Left lung (tissue), 10 donors: ENCODE data around the gene SOST. TPM values are rescaled to one million over a fixed set of nuclear protein-coding genes. Genes with fewer than 3 reads are reported as not detected.

ENCODE experiments used
- ATAC-seq: fragments of 200-7000 bp; cut with Tn5 transposase; one replicate; pipeline ENCODE4 v1.9.1; 2020; ENCODE audit warnings: moderate library complexity
- DNase-seq, 4 donors: peaks; one replicate each; pipeline ENCODE4 v3.0.0-alpha.2; 2013 to 2020
- H3K27ac ChIP-seq, 2 donors: fragments of 200-600 bp; sonication (generic) in 1 of 2; one replicate each; pipeline versions ENCODE4 v1.5.0 to v1.8.0; 2020 to 2021
- H3K27me3 ChIP-seq, 2 donors: fragments of 200-600 bp; sonication (generic) in 1 of 2; one replicate each; pipeline versions ENCODE4 v1.5.0 to v1.8.0; 2020 to 2021
- H3K36me3 ChIP-seq, 2 donors: fragments of 200-600 bp; sonication (generic) in 1 of 2; one replicate each; pipeline versions ENCODE4 v1.5.0 to v1.8.0; 2020 to 2021
- H3K4me1 ChIP-seq, 2 donors: fragments of 200-600 bp; one replicate each; pipeline ENCODE4 v1.8.0; 2021
- H3K4me3 ChIP-seq, 2 donors: fragments of 200-600 bp; sonication (generic) in 1 of 2; one replicate each; pipeline versions ENCODE4 v1.5.0 to v1.8.0; 2020 to 2021; ENCODE audit warnings: mild to moderate bottlenecking in 1 of 2
- H3K9me3 ChIP-seq, 2 donors: fragments of 200-600 bp; sonication (generic) in 1 of 2; one replicate each; pipeline versions ENCODE4 v1.5.0 to v1.8.0; 2020 to 2021
- CTCF ChIP-seq, 2 donors: fragments of 200-600 bp; sonication (generic) in 1 of 2; IDR thresholded peaks; one replicate each; pipeline versions ENCODE4 v1.5.0 to v1.8.0; 2021; ENCODE audit warnings: antibody characterized with exemption in 2 of 2
- intact Hi-C, 2 donors: fragments of 100-400 bp; cut with DNase I; formaldehyde crosslinking; loops; one replicate each; pipeline versions ENCODE4 v1.11.2 to v1.14.2; 2022
- polyA plus RNA-seq, 6 donors: library from polyadenylated mRNA; unstranded; fragments of 120-200 nt; gene quantifications; one replicate each; pipeline ENCODE4 v1.2.1, GENCODE V29; 2013; ENCODE audit not compliant: insufficient read length in 6 of 6
- total RNA-seq, 2 donors: library from RNA; stranded (reverse); fragmentation: NEBNext Ultra II Directional; extraction: Animal tissue kit (Norgen Biotek cat#: 25700); gene quantifications; one replicate each; pipeline ENCODE4 v1.2.1, GENCODE V29; 2021
- donor health status: DM: no; HTN: yes; CAD: no.
- donor health status: DM: no; HTN: no; CAD: no.

The SOST gene
- total and polyA plus RNA-seq, 8 donors, result 0.11 to 0.66 (median 0.14) TPM; not detected in 3

GRCh38 chr17:43778337-43779144 lies 19.9 kb upstream of the SOST start, which contains the start of gene DUSP3:
DUSP3 (minus strand) TSS chr17:43778977; CDS start chr17:43778924, 53 bp downstream.
- no peaks in the 10 kb centered on the region for H3K27me3 ChIP-seq
- H3K27ac ChIP-seq, result peak within 1 kb of the TSS; percentile 99
- ATAC-seq, result peak; percentile 95
- intact Hi-C loops, result no loop called here
- H3K4me1 ChIP-seq, result peaks cover 17 to 60% of the 10 kb centered on the region in 2 donors
- H3K9me3 ChIP-seq, result no peaks in the 10 kb centered on the region
- no peak for TF ChIP-seq CTCF (IDR thresholded peaks at IDR 0.05)
- peak; percentile 86 to 98 (median 96) for DNase-seq
- peak within 1 kb of the TSS; percentile 91 to 96 for H3K4me3 ChIP-seq
- H3K36me3 ChIP-seq, result peaks cover 0 to 26% of the 10 kb centered on the region in 2 donors

GRCh38 chr17:43774304-43775250 lies 16.0 kb upstream of the SOST start:
- TF ChIP-seq CTCF (IDR thresholded peaks at IDR 0.05), result no peak
- Histone ChIP-seq H3K4me3 (no peak overlapping the region), H3K9me3 (no peaks in the 10 kb centered on the region), H3K36me3 (peaks cover 0 to 65% of the 10 kb centered on the region in 2 donors), H3K4me1 (peaks cover 17 to 81% of the 10 kb centered on the region in 2 donors), H3K27me3 (no peaks in the 10 kb centered on the region), H3K27ac (peak overlapping the region in 1 of 2 donors; percentile 81)
- DNase-seq, result no peak
- intact Hi-C loops, result no loop called here
- no peak for ATAC-seq

GRCh38 chr17:43772877-43773648 lies 14.5 kb upstream of the SOST start:
- peaks cover 23 to 91% of the 10 kb centered on the region in 2 donors for H3K4me1 ChIP-seq
- intact Hi-C loops, result no loop called here
- peaks cover 0 to 79% of the 10 kb centered on the region in 2 donors for H3K36me3 ChIP-seq
- H3K27me3 ChIP-seq, result no peaks in the 10 kb centered on the region
- H3K9me3 ChIP-seq, result no peaks in the 10 kb centered on the region
- no peak for TF ChIP-seq CTCF (IDR thresholded peaks at IDR 0.05)
- peak; percentile 20 for ATAC-seq
- H3K4me3 ChIP-seq, result no peak overlapping the region
- peak overlapping the region; percentile 37 to 81 for H3K27ac ChIP-seq
- peak in 2 of 4 donors; percentile 25 to 56 for DNase-seq

- no peaks in the 10 kb centered on the region for H3K9me3 ChIP-seq
- no peak for DNase-seq
- TF ChIP-seq CTCF (IDR thresholded peaks at IDR 0.05), result no peak
- no peak for ATAC-seq
- intact Hi-C loops, result no loop called here
- H3K4me3 ChIP-seq, result no peak overlapping the region
- H3K36me3 ChIP-seq, result peaks cover 0 to 83% of the 10 kb centered on the region in 2 donors
- peaks cover 10 to 91% of the 10 kb centered on the region in 2 donors for H3K4me1 ChIP-seq
- no peak overlapping the region for H3K27ac ChIP-seq
- H3K27me3 ChIP-seq, result no peaks in the 10 kb centered on the region
Measured at GRCh38 chr17:43771463-43771862, 12.9 kb upstream of the SOST start.
